Cerebellar nuclear complex (tissue), 1 donor: Measurements from ENCODE around the gene STARD8.

Source experiments
- DNase-seq, 2 experiments: peaks; one replicate each; lab custom pipeline; 2025; lab: John Stamatoyannopoulos, UW

The STARD8 gene

DNA sequence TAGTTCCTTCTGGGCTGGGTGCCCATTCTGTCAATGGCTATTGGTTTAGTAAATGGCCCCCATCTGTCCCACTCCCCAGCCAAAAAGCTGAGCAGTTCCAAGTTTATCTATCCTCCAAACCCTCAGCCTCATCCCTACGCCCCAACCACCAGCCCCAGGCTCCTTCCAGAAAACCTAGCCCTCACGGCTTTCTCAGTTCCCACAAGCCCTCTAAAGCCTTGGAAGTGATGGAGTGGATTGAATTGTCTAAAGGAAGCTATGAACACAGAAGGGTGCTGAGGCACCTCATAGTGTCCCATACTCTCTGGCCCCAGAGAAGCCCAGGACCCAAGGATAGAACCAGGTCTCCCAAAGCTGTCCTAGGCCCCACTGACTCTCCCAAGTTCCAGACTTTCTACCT is 105.8 kb downstream of the STARD8 start:
- DNase-seq, result no peak

DNA sequence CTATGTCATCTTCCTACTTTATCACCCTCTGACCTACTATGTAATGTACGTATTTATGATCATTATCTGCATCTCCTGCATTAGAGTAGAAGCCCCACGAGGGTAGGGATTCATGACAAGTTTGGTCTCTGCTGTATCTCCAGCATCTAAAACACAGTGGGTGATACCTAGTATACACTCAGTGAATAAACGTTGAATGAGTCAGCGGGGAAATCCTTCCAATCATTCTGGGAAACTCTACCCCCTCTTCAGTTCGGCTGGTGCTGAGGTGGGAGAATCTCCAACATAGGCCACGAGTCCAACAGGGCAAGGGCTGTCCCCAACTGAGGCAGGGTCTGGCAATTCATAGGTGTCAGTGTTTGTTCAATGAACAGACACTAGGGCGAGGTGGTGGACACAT is 106.9 kb downstream of the STARD8 start:
- DNase-seq, result no peak

GRCh38 chrX:68755616-68756125 is 108.2 kb downstream of the STARD8 start:
- no peak for DNase-seq

DNA sequence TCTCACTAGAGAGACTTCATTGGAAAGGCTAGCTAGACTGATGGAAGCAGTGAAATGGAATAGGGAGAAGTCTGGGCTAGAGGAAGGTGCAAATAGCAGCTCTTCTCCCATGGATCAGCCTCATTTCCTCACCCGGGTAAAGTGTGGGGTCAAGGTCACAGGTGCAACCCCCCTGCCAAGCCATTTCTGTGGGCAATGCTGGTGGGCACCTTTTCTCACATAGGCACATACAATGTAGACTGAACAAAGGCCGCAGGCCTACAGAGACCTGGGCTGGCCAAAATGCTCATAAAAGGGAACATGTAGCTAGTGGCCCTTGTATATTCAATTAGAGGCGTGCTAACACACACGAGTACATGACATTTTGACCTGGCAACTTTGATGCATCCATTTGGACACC is 109.9 kb downstream of the STARD8 start:
- DNase-seq, result no peak

GRCh38 chrX:68757731-68758130 is 110.3 kb downstream of the STARD8 start:
- DNase-seq, result no peak

- DNase-seq, result no peak
Measured at GRCh38 chrX:68758671-68759070, 111.2 kb downstream of the STARD8 start.

DNA sequence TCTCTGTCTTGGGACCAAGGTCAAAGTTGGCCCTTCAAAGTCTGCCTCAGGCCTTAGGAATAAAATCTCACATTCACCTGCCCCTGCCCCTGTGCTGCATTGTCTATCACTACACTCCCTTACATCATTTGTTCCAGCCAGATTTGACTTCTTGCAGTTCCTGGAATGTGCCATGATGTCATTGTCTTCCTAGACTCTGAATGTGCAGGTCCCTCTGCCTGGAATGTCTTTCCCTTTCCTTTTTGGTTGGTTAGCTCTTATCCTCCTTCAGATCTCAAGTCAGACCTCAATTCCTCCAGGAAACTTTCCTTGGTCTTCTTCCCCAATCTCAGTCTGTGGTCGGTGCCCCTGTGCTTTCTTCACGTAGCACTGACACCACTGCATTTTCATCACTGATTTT is 113.6 kb downstream of the STARD8 start:
- no peak for DNase-seq

DNA sequence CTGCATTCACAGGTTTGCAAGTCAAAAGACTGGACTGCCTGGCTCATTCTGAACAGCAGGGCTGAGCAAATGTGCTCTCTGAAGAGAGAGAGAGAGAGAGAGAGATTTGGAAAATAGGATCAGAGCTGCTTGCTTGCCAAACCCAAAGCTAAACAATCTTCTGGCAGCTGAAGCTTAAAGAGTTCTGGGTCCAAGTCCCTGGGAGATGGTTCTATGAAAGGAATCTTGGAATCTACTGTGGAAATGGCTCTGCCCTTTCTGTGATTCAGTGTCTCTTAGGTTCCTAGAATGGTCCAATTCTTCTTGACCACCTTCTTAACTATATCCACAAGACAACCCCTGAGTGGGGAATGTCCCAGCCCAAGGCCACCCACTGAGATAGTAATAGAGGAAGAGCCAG is 115.3 kb downstream of the STARD8 start:
- DNase-seq, result no peak

DNA sequence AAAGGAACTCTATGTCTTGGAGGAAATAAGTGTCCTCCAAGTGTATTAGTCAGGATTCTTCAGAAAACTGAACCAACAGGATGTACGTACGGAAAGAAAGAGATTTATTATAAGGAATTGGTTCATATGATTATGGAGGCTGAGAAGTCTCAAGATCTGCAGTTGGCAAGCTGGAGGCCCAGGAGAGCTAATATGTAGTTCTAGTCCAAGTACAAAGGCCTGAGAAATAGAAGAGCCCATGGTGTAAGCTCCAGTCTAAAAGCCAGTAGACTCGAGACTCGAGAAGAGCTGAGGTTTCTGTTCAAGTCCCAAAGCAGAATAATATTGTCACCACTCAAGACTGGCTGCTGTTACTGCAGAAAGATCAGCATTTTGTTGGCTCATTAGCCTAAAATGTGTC is 116.0 kb downstream of the STARD8 start:
- no peak for DNase-seq
